AG09319 (cell line): ENCODE data around the gene FXYD2.

Experiments used
- DNase-seq: peaks from one replicate; pipeline ENCODE4 v3.0.0-alpha.2; 2010; ENCODE audit warnings: low read depth; ENCODE audit errors: extremely low read depth
- CTCF ChIP-seq: IDR thresholded peaks from 2 replicates; pipeline ENCODE4 v1.5.1; 2011; ENCODE audit warnings: low read depth, mild to moderate bottlenecking, inconsistent platforms, low read length, moderate library complexity

FXYD2 gene

GRCh38 chr11:117823946-117824420 is 561 bp downstream of the FXYD2 start:
- DNase-seq = no peak
- no peak for TF ChIP-seq CTCF

DNA sequence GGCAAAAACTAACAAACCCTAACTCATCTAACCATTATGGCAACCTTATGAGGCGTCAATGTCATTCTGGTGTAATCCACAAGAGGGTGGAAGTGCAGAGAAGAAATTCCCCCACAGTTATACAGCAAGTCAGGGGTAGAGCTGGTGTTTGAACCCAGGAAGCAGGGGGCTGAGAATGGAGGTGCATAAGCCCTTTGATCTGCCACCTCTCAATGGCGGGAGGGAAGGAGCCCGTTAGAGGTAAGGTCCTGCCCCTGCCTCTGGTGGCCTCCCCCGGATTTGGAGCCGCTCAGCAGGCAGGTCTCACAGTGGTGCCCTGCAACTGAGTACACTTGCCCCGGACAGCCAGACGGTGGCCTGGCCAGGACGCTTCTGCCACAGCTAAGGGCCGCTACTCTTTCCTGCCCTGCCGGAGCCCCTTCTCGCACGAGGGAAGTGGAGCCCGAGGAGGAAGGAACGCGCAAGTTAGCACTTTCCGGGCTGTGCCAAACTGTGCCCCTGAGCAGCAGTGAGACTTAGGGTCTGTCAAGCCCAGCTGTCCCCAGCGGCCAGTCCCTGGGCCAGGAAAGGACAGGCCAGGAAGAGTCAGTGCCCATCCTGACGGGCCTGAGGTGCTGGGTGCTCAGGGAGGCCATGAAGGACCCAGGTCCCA is 1.1 kb downstream of the FXYD2 start:
- no peak for DNase-seq

GRCh38 chr11:117822074-117823033 is 2.2 kb downstream of the FXYD2 start:
- peak; percentile 31 for TF ChIP-seq CTCF
- DNase-seq = no peak

More for the DNA sequence above, 1.1 kb downstream of the FXYD2 start:
- TF ChIP-seq CTCF = no peak

DNA sequence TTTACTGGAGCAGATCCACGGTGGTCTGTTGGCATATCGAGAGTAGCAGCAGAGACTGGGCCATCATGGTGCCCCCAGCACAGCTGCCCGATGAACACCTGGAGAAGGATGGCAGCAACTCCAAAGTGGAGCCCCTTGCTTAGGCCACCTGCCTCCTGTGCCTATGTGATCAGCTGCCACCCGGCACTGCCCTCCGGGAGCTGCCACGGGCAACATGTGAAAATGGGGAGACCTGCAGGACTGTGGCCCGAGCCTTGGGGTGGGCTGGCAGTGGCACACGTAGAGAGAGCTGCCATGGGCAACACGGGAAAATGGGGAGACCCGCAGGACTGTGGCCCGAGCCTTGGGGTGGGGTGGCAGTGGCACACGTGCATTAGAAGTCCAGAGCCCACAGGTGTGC is 3.1 kb downstream of the FXYD2 start:
- TF ChIP-seq CTCF = no peak
- DNase-seq = no peak

GRCh38 chr11:117820516-117820915 is 4.0 kb downstream of the FXYD2 start:
- DNase-seq = no peak
- TF ChIP-seq CTCF = no peak

GRCh38 chr11:117820071-117820470 is 4.5 kb downstream of the FXYD2 start:
- no peak for TF ChIP-seq CTCF
- no peak for DNase-seq
